Measurements from ENCODE around the gene ZBTB42. TPM values are rescaled to one million over a fixed set of nuclear protein-coding genes. Genes with fewer than 3 reads are reported as not detected.
"Not testable (repeated sequence)": the region's sequence is repeated elsewhere in the genome, so short reads cannot be mapped to it uniquely, and the experiment has no call there.

The ZBTB42 gene
- total RNA-seq, 2 experiments from 2014 or later = 2.9 to 3.0 TPM

DNA sequence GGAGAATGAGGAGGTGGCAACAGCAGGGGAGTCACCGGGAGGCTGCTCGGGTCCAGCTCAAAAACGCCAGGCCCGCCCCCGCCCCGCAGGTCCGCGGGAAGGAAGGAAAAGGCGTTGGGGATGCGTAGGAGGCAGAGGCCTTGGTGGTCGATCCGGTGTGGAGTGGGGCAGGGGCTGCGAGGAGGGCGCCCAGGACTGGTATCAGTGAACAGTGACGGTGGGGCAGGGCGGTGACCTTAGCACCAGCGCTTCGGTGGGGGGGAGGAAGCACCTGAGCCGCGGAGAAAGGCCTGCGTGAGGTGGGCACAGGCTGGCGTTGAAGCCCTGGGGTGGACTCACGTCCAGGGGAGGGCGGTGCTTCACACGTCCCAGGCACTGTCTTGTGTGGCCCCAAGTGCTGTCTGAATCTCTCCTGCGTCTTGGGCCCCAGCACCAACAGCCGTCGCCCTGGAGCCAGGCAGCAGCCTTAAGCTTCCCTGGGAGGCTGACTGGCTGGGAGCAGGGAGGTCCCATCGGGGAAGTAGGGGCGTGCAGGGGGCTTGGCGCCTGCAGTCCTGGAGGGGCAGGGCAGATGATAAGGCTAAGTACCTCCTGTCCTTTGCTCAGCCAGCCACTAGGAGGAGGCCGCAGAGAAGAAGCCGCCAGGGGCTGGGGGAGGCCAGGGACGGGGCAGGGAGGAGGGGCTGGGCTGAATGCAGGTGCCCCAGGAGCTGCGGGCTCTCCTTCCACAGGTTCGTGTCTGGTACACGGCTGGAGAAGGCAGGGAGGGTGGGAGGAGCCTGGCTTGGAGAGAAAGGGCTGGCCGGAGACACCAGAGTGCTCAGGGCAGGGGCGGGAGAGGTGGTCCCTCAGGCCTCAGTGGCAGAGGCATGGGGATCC, 26.5 kb downstream of the ZBTB42 start:
- CTCF ChIA-PET = interaction anchor here (1.4 to 4.5 kb wide), 5 partner anchors 27 to 75 kb away, joined by 4 to 49 read pairs (median 12); partner anchors contain the start of genes SIVA1 and ZBTB42
- no peaks in the 10 kb centered on the region for H3K36me3 Mint-ChIP-seq (ENCODE audit: low read depth)
- peak; percentile 48 for TF ChIP-seq CTCF (IDR thresholded peaks at IDR 0.05)
- peaks cover 29% of the 10 kb centered on the region for H3K4me1 Mint-ChIP-seq (ENCODE audit: low read depth)
- H3K27ac Mint-ChIP-seq = no peak overlapping the region
- ATAC-seq (ENCODE audit: poor library complexity) (peak; percentile 67), DNase-seq (peak; percentile 16 to 81 (median 45))
- peak overlapping the region; percentile 82 for H3K4me3 Mint-ChIP-seq
- POLR2A ChIA-PET = interaction anchor here (0.6 to 2.8 kb wide), 6 partner anchors 26 to 347 kb away, joined by 3 to 24 read pairs (median 9); partner anchors contain the start of genes SIVA1 and ZBTB42
- H3K9me3 Mint-ChIP-seq = no peaks in the 10 kb centered on the region
- Histone ChIP-seq H3K4me1 (ENCODE audit: insufficient read depth, low read length) (peaks cover 23% of the 10 kb centered on the region), H3K4me3 (ENCODE audit: low read length) (peak overlapping the region; percentile 57), H3K27me3 (ENCODE audit: control insufficient read depth in 1 of 2, insufficient read depth in 2 of 2, low read length in 2 of 2) (no peaks in the 10 kb centered on the region), H3K27ac (ENCODE audit: low read depth in 1 of 2, low read length in 2 of 2) (no peak overlapping the region), H3K36me3 (ENCODE audit: insufficient read depth, low read length) (no peaks in the 10 kb centered on the region), H3K9me3 (ENCODE audit: control insufficient read depth in 1 of 2, insufficient read depth in 1 of 2, low read length in 2 of 2) (no peaks in the 10 kb centered on the region)
- peaks cover 10% of the 10 kb centered on the region for H3K27me3 Mint-ChIP-seq
- intact Hi-C loops (cut with DNase I, micrococcal nuclease) = loop anchor here (2.0 to 5.0 kb wide), 2 partner anchors 39 to 75 kb away; partner anchors contain the start of gene SIVA1 (in 1 of the 2)

DNA sequence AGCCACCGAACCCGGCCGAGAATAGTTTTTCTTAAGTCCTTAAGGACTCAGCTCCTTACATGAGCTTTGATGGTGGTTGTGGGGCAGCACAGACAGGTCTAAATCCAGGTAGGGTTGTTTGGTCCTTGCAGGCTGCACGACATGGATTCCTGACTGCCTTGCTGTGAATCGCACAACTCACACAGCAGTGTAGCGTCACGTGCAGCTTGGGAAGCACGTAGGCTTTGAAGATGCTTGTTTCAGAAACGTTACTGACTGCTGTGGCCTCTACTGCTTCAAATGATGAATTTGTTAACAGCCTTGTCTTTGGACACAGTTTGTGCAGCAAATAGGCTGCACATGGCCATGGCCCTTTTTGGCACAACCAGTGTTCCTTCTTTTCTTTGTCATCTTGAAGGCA, 29.9 kb downstream of the ZBTB42 start:
- intact Hi-C loops (cut with DNase I, micrococcal nuclease) = no loop called here
- Histone ChIP-seq H3K9me3 (ENCODE audit: control insufficient read depth in 1 of 2, insufficient read depth in 1 of 2, low read length in 2 of 2) (no peaks in the 10 kb centered on the region), H3K4me3 (ENCODE audit: low read length) (no peak overlapping the region), H3K27me3 (ENCODE audit: control insufficient read depth in 1 of 2, insufficient read depth in 2 of 2, low read length in 2 of 2) (no peaks in the 10 kb centered on the region), H3K36me3 (ENCODE audit: insufficient read depth, low read length) (no peaks in the 10 kb centered on the region), H3K4me1 (ENCODE audit: insufficient read depth, low read length) (peaks cover 20% of the 10 kb centered on the region), H3K27ac (ENCODE audit: low read depth in 1 of 2, low read length in 2 of 2) (no peak overlapping the region)
- DNase-seq (no peak), ATAC-seq (ENCODE audit: poor library complexity) (no peak)
- no peaks in the 10 kb centered on the region for H3K9me3 Mint-ChIP-seq
- CTCF ChIA-PET = interaction anchor here (1.4 kb wide), 1 partner anchor 62 kb away, joined by 3 read pairs; no protein-coding TSS in a partner anchor
- no peak for TF ChIP-seq CTCF (IDR thresholded peaks at IDR 0.05)
- POLR2A ChIA-PET = no interaction called here
- H3K4me1 Mint-ChIP-seq (ENCODE audit: low read depth) = peaks cover 16% of the 10 kb centered on the region
- no peaks in the 10 kb centered on the region for H3K36me3 Mint-ChIP-seq (ENCODE audit: low read depth)
- no peak overlapping the region for H3K4me3 Mint-ChIP-seq
- H3K27me3 Mint-ChIP-seq = peaks cover 5% of the 10 kb centered on the region
- H3K27ac Mint-ChIP-seq = no peak overlapping the region

DNA sequence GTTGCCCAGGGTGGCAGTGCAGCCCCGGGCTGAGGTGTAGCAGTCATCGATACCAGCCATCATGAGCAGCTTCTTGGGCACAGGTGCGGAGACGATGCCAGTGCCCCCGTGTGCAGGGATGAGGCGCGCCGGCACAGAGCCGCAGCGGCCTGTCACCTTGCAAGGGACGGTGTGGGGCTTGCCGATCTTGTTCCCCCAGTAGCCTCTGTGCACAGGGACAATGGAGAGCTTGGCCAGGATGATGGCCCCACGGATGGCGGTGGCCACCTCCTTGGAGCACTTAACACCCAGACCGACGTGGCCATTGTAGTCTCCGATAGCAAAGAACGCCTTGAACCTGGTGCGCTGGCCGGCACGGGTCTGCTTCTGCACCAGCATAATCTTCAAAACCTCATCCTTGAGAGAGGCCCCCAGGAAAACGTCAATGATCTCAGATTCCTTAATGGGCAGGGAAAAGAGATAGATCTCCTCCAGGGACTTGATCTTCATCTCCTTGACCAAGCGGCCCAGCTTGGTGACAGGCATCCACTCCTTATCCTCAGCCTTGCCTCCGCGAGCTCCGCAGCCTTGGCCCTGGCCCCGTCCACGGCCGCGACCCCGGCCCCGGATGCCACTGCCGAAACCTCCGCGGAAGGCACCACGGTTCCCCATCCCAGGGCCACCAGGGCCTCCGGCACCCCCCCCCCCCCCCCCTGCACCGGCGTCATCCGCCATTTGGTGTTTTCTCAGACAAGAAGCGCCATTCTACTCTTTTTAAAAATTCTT, 35.5 kb downstream of the ZBTB42 start:
- H3K4me1 ChIP-seq (ENCODE audit: insufficient read depth, low read length); CTCF ChIA-PET; H3K27ac Mint-ChIP-seq; H3K9me3 Mint-ChIP-seq; H3K4me3 Mint-ChIP-seq; H3K36me3 Mint-ChIP-seq (ENCODE audit: low read depth); DNase-seq; H3K27ac ChIP-seq (ENCODE audit: low read depth in 1 of 2, low read length in 2 of 2); H3K4me3 ChIP-seq (ENCODE audit: low read length); intact Hi-C loops (cut with DNase I, micrococcal nuclease); H3K4me1 Mint-ChIP-seq (ENCODE audit: low read depth); H3K36me3 ChIP-seq (ENCODE audit: insufficient read depth, low read length); H3K27me3 ChIP-seq (ENCODE audit: control insufficient read depth in 1 of 2, insufficient read depth in 2 of 2, low read length in 2 of 2); H3K9me3 ChIP-seq (ENCODE audit: control insufficient read depth in 1 of 2, insufficient read depth in 1 of 2, low read length in 2 of 2); POLR2A ChIA-PET; ATAC-seq (ENCODE audit: poor library complexity): not testable (repeated sequence)
- H3K27me3 Mint-ChIP-seq = peaks cover 10% of the 10 kb centered on the region
